SJCRH30 (cell line): ENCODE data around the gene PPM1H. TPM values are rescaled to one million over a fixed set of nuclear protein-coding genes. Genes with fewer than 3 reads are reported as not detected.

Source experiments
- DNase-seq, 2 experiments: peaks; one replicate each; pipeline ENCODE4 v3.0.0-alpha.2; 2015 to 2020
- H3K27ac ChIP-seq: fragments of 250-450 bp; sonication (Bioruptor Pico); 2 replicates; pipeline ENCODE4 v1.5.1; 2020; ENCODE audit warnings: mild to moderate bottlenecking, moderate library complexity
- H3K27me3 ChIP-seq: fragments of 250-450 bp; sonication (Bioruptor Pico); 2 replicates; pipeline ENCODE4 v1.5.1; 2020; ENCODE audit warnings: mild to moderate bottlenecking, moderate library complexity
- H3K36me3 ChIP-seq: fragments of 250-450 bp; sonication (Bioruptor Pico); 2 replicates; pipeline ENCODE4 v1.5.1; 2020; ENCODE audit warnings: mild to moderate bottlenecking, moderate library complexity
- H3K4me1 ChIP-seq: fragments of 250-450 bp; sonication (Bioruptor Pico); 2 replicates; pipeline ENCODE4 v1.5.1; 2020; ENCODE audit warnings: mild to moderate bottlenecking, moderate library complexity
- H3K4me3 ChIP-seq: fragments of 250-450 bp; sonication (Bioruptor Pico); 2 replicates; pipeline ENCODE4 v1.5.1; 2020; ENCODE audit warnings: mild to moderate bottlenecking, moderate library complexity
- H3K9me3 ChIP-seq: fragments of 250-450 bp; sonication (Bioruptor Pico); replicated peaks from 2 replicates; pipeline ENCODE4 v1.5.1; 2020; ENCODE audit warnings: mild to moderate bottlenecking, moderate library complexity
- total RNA-seq: library from RNA; depleted of rRNA; stranded (reverse); fragments of >200 nt; shearing (Covaris generic); gene quantifications from 2 replicates; pipeline ENCODE4 v1.2.3, GENCODE V29; 2014

PPM1H gene
- total RNA-seq, 1 experiment from 2014 or later = 4.1 TPM

GRCh38 chr12:62928632-62929031 is 6.3 kb downstream of the PPM1H start:
- H3K27me3 ChIP-seq = no peaks in the 10 kb centered on the region; the same call in 1 of the 2 replicates
- no peaks in the 10 kb centered on the region for H3K9me3 ChIP-seq
- H3K36me3 ChIP-seq = no peaks in the 10 kb centered on the region
- peaks cover 12% of the 10 kb centered on the region for H3K4me1 ChIP-seq
- H3K4me3 ChIP-seq = no peak overlapping the region
- no peak for DNase-seq
- no peak overlapping the region for H3K27ac ChIP-seq

GRCh38 chr12:62925680-62926079 is 9.3 kb downstream of the PPM1H start:
- DNase-seq = no peak
- Histone ChIP-seq H3K9me3 (no peaks in the 10 kb centered on the region), H3K36me3 (no peaks in the 10 kb centered on the region), H3K27ac (no peak overlapping the region), H3K4me3 (no peak overlapping the region), H3K4me1 (peaks cover 26% of the 10 kb centered on the region), H3K27me3 (no peaks in the 10 kb centered on the region)

- Histone ChIP-seq H3K27ac (no peak overlapping the region), H3K9me3 (no peaks in the 10 kb centered on the region), H3K36me3 (no peaks in the 10 kb centered on the region), H3K4me1 (peaks cover 30% of the 10 kb centered on the region), H3K27me3 (no peaks in the 10 kb centered on the region), H3K4me3 (no peak overlapping the region)
- DNase-seq = no peak
These were observed 10.9 kb downstream of the PPM1H start for GRCh38 chr12:62924084-62924483.

- Histone ChIP-seq H3K27ac (peak overlapping the region; percentile 87), H3K27me3 (no peaks in the 10 kb centered on the region), H3K4me3 (peak overlapping the region; percentile 19), H3K4me1 (peaks cover 38% of the 10 kb centered on the region), H3K36me3 (no peaks in the 10 kb centered on the region), H3K9me3 (no peaks in the 10 kb centered on the region)
- peak; percentile 77 to 89 for DNase-seq
These were observed 12.4 kb downstream of the PPM1H start for GRCh38 chr12:62922539-62922938.

GRCh38 chr12:62919838-62920237 is 15.1 kb downstream of the PPM1H start:
- peak overlapping the region; percentile 41; the same call in 1 of the 2 replicates for H3K27ac ChIP-seq
- no peaks in the 10 kb centered on the region for H3K27me3 ChIP-seq
- peaks cover 42% of the 10 kb centered on the region for H3K4me1 ChIP-seq
- DNase-seq = peak; percentile 71 to 85
- H3K9me3 ChIP-seq = no peaks in the 10 kb centered on the region
- no peaks in the 10 kb centered on the region for H3K36me3 ChIP-seq
- no peak overlapping the region for H3K4me3 ChIP-seq

- H3K27ac ChIP-seq = no peak overlapping the region
- H3K9me3 ChIP-seq = no peaks in the 10 kb centered on the region
- peak in 1 of 2 experiments; percentile 39 for DNase-seq
- no peaks in the 10 kb centered on the region for H3K36me3 ChIP-seq
- H3K4me1 ChIP-seq = peaks cover 39% of the 10 kb centered on the region
- no peaks in the 10 kb centered on the region for H3K27me3 ChIP-seq
- no peak overlapping the region for H3K4me3 ChIP-seq
These were observed 17.0 kb downstream of the PPM1H start for GRCh38 chr12:62917926-62918325.

GRCh38 chr12:62916632-62917425 is 18.1 kb downstream of the PPM1H start:
- Histone ChIP-seq H3K27ac (no peak overlapping the region), H3K4me3 (no peak overlapping the region), H3K27me3 (no peaks in the 10 kb centered on the region), H3K9me3 (no peaks in the 10 kb centered on the region), H3K36me3 (no peaks in the 10 kb centered on the region), H3K4me1 (peaks cover 41% of the 10 kb centered on the region)
- DNase-seq = no peak

- peaks cover 53% of the 10 kb centered on the region for H3K4me1 ChIP-seq
- no peaks in the 10 kb centered on the region for H3K27me3 ChIP-seq
- no peak for DNase-seq
These were observed 19.8 kb downstream of the PPM1H start for GRCh38 chr12:62915204-62915529.

GRCh38 chr12:62914443-62915203 is 20.3 kb downstream of the PPM1H start:
- Histone ChIP-seq H3K9me3 (no peaks in the 10 kb centered on the region), H3K4me1 (peaks cover 54% of the 10 kb centered on the region), H3K27me3 (no peaks in the 10 kb centered on the region), H3K27ac (no peak overlapping the region), H3K36me3 (no peaks in the 10 kb centered on the region), H3K4me3 (no peak overlapping the region)
- no peak for DNase-seq

More at GRCh38 chr12:62915204-62915529, 19.8 kb downstream of the PPM1H start:
- Histone ChIP-seq H3K9me3 (no peaks in the 10 kb centered on the region), H3K36me3 (no peaks in the 10 kb centered on the region), H3K27ac (no peak overlapping the region), H3K4me3 (no peak overlapping the region)

GRCh38 chr12:62913380-62913779 is 21.6 kb downstream of the PPM1H start:
- Histone ChIP-seq H3K4me3 (no peak overlapping the region), H3K27me3 (no peaks in the 10 kb centered on the region)
- DNase-seq = no peak

GRCh38 chr12:62912644-62913043 is 22.3 kb downstream of the PPM1H start:
- peak overlapping the region; percentile 51 for H3K27ac ChIP-seq
- no peaks in the 10 kb centered on the region for H3K27me3 ChIP-seq
- H3K4me1 ChIP-seq = peaks cover 52% of the 10 kb centered on the region
- H3K36me3 ChIP-seq = no peaks in the 10 kb centered on the region
- no peaks in the 10 kb centered on the region for H3K9me3 ChIP-seq
- DNase-seq = peak; percentile 37 to 77
- H3K4me3 ChIP-seq = no peak overlapping the region

More at GRCh38 chr12:62913380-62913779, 21.6 kb downstream of the PPM1H start:
- Histone ChIP-seq H3K36me3 (no peaks in the 10 kb centered on the region), H3K4me1 (peaks cover 57% of the 10 kb centered on the region), H3K27ac (peak overlapping the region; percentile 51; the same call in 1 of the 2 replicates), H3K9me3 (no peaks in the 10 kb centered on the region)

GRCh38 chr12:62911286-62911685 is 23.7 kb downstream of the PPM1H start:
- H3K36me3 ChIP-seq = no peaks in the 10 kb centered on the region
- H3K27ac ChIP-seq = peak overlapping the region; percentile 47
- DNase-seq = no peak
- no peaks in the 10 kb centered on the region for H3K27me3 ChIP-seq
- peaks cover 3% of the 10 kb centered on the region; the same call in 1 of the 2 replicates for H3K9me3 ChIP-seq
- no peak overlapping the region for H3K4me3 ChIP-seq
- peaks cover 47% of the 10 kb centered on the region for H3K4me1 ChIP-seq

- H3K9me3 ChIP-seq = peaks cover 3% of the 10 kb centered on the region; the same call in 1 of the 2 replicates
- H3K27ac ChIP-seq = peak overlapping the region; percentile 47
- peaks cover 47% of the 10 kb centered on the region for H3K4me1 ChIP-seq
- H3K4me3 ChIP-seq = no peak overlapping the region
- H3K36me3 ChIP-seq = no peaks in the 10 kb centered on the region
- H3K27me3 ChIP-seq = no peaks in the 10 kb centered on the region
- peak; percentile 63 to 84 for DNase-seq
These were observed 24.3 kb downstream of the PPM1H start for GRCh38 chr12:62910549-62911169.

- H3K36me3 ChIP-seq = no peaks in the 10 kb centered on the region
- peak overlapping the region; percentile 47 for H3K27ac ChIP-seq
- H3K27me3 ChIP-seq = no peaks in the 10 kb centered on the region
- peak; percentile 33 to 81 for DNase-seq
- peaks cover 3% of the 10 kb centered on the region; the same call in 1 of the 2 replicates for H3K9me3 ChIP-seq
- H3K4me1 ChIP-seq = peaks cover 47% of the 10 kb centered on the region
- no peak overlapping the region for H3K4me3 ChIP-seq
These were observed 25.6 kb downstream of the PPM1H start for GRCh38 chr12:62909340-62909739.

- Histone ChIP-seq H3K36me3 (no peaks in the 10 kb centered on the region), H3K4me1 (peaks cover 47% of the 10 kb centered on the region), H3K9me3 (peaks cover 3% of the 10 kb centered on the region; the same call in 1 of the 2 replicates), H3K27ac (no peak overlapping the region; the same call in 1 of the 2 replicates), H3K27me3 (no peaks in the 10 kb centered on the region), H3K4me3 (no peak overlapping the region)
- DNase-seq = no peak
These were observed 26.3 kb downstream of the PPM1H start for GRCh38 chr12:62908674-62909073.
